ENCODE data around the gene TMEM252. TPM values are rescaled to one million over a fixed set of nuclear protein-coding genes. Genes with fewer than 3 reads are reported as not detected.

Gene TMEM252
- total RNA-seq, 1 experiment from 2014 or later, result 0.15 TPM

DNA sequence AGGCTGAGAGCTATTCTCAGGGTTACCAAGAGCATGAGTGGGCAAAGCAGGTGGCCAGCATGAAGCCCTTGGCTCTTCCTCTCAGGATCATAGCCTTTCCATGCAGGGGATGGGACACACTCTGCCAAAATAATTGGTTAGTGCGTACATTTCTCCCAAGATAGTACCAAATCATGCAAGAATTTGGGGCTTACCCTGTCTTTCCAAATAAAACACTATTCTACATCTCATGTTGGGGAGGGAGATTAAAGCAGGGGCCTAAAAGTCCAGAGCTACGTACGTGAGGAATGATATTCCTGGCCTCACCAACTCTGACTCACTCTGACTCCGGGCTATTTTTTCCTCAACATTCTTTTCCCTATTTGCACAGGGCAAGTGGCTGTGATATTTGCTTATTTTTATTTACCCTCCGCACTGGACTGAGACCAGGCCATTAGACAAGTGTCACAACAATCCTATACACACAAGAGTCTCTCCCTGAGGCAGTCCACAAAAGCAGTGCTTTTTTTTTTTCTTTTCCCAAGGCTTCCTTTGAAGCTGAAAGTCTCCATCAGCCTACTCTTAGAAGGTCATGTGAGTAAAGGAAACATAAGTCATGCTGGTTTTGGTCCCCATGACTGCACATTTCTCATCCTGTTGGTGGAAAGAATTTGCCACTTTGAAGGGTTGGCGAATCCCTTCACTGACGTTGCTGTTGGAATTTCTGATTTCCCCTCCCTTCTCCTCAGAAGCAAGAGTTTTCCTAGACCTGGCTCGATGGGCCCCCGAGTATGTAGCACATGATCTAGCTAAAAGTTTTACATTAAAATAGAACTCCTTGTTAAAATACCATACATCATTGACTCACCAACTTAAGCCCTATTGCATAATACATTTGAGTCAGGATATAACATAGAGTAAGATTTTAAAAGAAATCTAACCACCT lies 40.0 kb downstream of the TMEM252 start:
- DNase-seq (ENCODE audit: low spot score), result no peak

DNA sequence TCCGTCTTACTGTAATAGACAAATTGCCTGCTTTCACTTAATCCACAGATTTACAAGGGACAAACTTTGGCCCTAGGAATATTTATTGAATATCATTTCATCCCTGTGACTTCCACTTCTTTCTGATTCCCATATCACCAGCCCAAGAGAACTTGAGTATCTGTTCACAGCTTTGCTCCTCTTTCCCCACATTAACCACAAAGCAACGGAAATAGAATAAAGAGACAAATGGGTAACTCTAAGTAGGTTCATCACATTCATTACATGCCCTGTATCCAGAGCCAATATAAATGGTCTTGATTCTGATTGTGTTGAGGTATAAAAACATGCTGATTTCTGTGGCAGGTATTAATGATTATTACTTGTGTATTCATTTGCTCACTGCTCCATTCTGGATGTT lies 41.9 kb downstream of the TMEM252 start:
- DNase-seq (ENCODE audit: low spot score), result no peak

DNA sequence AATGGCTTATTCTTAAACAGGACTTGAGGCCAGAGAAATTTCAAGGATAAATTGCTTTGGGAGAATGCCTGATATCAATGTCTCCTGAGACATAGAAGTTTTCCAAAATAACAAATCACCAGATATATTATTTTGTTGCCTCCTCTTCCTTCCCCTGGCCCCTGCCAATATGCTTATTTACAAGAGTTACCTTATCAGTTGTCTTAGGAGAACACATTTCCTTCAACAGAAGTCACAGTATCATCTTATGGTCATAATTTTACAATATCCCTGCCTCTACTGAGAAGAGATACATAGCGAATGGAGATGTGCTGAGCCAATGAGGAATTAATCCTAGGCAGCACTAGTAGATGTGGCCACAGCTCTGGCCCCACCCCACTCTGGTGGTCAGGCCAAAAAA lies 43.1 kb downstream of the TMEM252 start:
- DNase-seq (ENCODE audit: low spot score), result no peak

DNA sequence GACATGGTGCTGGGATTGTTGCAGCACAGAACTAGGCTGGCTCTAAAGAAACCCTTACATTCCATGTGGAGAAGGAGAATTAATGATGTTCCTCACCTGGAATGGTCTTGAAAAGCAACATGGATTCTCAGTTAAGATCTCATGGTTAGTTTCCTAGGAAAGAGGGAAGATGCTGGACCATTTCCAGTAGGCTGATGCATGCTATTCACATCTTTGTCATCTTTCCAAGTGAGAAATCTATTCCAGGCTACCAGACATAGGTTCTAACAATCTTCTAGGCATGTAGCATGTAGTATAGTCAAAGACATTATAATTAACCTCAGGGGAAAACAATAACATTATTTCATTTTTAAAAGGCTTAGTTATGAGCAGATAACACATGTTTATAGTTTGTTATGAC lies 44.3 kb downstream of the TMEM252 start:
- no peak for DNase-seq (ENCODE audit: low spot score)

DNA sequence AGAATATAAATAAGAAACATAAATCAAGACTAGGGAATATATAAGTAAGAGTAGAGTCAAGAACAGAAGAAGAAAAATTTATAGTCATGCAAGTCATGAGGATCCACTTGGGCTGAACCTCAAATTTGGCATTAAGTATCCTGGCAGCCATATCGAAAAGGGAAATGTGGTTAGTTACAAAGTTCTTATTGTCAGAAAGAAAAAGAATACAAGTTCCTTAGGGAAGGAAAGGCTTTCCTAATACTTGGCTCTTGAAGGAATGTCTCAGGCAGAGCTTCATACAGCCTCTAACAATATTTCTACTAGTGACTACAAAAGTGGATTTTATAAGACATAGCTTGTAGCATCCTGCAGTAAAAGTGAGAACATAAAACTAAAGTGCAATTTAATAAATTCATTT lies 45.4 kb downstream of the TMEM252 start:
- DNase-seq (ENCODE audit: low spot score), result no peak

DNA sequence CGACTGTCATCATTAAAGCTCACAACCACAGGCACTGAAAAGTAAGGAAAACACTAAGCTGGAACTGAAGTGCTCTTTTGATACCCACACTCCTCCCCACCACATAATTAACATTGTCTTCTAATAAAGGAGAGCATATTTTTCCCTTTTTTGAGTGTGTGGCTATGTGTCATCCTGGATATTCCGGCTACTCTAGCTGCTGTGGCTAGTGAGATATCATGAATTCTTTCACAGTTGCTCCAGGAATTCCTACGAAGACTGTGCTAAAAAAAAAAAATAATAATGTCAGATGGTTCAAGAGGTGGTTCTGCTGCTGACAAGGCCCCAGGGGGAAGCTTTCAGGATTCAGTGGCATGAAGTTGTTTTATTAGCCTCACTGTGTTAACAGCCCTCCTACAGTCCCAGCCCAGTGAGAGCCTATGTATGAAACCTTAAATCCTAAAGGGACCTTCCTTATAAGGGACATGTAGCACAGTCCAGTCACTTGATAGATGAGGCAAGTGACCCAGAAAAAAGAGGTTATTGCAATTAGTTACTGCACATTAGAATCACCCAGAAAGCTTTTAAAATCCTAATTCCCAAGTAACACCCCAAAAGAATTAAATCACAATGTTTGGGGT lies 46.6 kb downstream of the TMEM252 start:
- no peak for DNase-seq (ENCODE audit: low spot score)

DNA sequence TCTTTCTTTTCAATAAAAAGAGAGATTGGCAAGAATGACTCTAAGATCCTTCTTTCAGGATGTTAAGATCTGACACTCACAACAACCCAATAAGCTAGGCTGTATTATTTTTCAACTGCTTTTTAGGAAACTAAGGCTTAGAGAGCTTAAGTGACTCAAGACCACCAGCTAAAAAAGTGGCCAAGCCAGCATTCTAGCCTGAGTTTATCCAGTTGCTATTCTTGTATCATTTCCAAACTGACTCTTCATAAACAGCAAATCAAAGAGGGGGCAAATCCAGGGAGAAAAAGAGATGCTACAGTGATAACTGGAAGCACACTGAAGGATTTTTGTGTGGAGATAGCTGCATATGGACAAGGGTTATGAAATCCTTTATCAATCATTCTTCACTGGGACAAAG lies 47.1 kb downstream of the TMEM252 start:
- DNase-seq (ENCODE audit: low spot score), result no peak

DNA sequence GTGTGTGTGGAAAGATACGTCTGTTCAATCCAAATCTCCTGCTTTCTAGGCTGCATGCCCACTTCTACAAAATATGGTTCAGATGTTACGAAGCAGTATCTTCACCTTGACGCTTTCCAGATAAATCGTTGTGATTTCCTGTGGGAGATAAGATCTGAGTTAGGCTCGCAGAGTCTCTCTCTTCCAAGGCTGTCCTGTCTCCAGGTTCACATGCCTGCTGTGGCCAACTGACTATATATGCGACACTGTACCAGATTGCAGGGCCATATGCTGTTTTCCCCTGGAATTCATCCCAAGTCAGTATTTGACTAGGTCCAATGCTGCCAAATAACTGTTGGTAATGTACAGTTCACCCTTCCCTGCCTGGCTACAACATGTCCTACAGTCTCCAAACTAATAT lies 47.9 kb downstream of the TMEM252 start:
- no peak for DNase-seq (ENCODE audit: low spot score)

DNA sequence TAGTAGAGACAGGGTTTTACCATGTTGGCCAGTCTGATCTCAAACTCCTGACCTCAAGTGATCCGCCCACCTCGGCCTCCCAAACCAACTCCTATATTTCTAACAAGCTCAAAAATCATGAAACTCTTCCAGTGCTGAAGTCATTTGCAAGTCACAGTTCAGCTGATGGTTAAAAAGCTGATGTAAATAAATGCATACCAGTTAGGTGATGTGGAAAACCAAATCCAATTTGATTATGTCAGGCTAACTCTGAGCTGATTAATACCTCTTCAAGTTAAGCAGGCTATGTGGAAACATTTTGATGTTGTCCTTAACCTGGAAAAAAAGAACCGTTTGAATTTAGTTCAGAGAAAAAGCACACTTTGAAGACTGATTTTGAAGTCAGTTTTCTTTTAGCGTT lies 51.0 kb downstream of the TMEM252 start:
- DNase-seq (ENCODE audit: low spot score), result no peak

DNA sequence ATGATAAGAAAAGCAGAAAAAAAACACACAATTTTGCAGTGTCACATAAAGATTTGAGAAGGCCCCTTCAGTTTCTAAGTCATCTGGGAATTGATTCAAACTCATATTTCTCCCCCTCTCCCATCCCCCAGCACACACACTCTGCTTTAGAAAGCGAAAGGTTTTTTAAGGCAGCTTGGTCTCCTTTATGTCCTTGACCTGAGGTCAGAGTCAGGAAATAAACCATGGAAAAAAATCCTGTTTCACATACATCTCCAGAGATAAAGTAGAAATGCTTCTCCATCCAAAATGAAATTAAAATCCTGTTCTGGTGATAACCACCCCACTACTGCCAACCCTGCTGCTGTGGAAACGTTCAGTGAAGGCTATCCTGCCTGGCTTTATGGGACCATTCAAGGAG lies 52.6 kb downstream of the TMEM252 start:
- DNase-seq (ENCODE audit: low spot score), result no peak

Other genes with a start within 250 kb of the TMEM252 start
- not detected in 2 replicates for gene FOXD4L3, start 238.0 kb downstream of the TMEM252 start, total RNA-seq (2014; rRNA removed; shearing (Covaris generic))
- gene PGM5, start 184.3 kb downstream of the TMEM252 start, total RNA-seq (2014; rRNA removed; shearing (Covaris generic)), result 0.08 and 0.73 TPM in 2 replicates
- gene PIP5K1B, start 164.4 kb upstream of the TMEM252 start, total RNA-seq (2014; rRNA removed; shearing (Covaris generic)), result 1.1 and 1.2 TPM in 2 replicates